ENCODE data around the gene MRPL33. TPM values are rescaled to one million over a fixed set of nuclear protein-coding genes. Genes with fewer than 3 reads are reported as not detected.

The MRPL33 gene
- total RNA-seq, 1 experiment from 2014 or later: 86.3 TPM

- H3K9me3 ChIP-seq (ENCODE audit: insufficient read depth, low read depth): no peaks in the 10 kb centered on the region
- H3K79me2 ChIP-seq (ENCODE audit: low read depth): no peaks in the 10 kb centered on the region; the same call in 1 of the 2 replicates
- H3K27ac ChIP-seq: peak overlapping the region; percentile 89
- no peaks in the 10 kb centered on the region; the same call in 1 of the 2 replicates for H3K36me3 ChIP-seq (ENCODE audit: low read depth)
- no peaks in the 10 kb centered on the region for H3K27me3 ChIP-seq (ENCODE audit: insufficient read depth, low read depth)
- CTCF ChIA-PET: no interaction called here
- peak overlapping the region; percentile 75 for H2AFZ ChIP-seq
- H3F3A ChIP-seq (ENCODE audit: insufficient read depth, low read depth): peaks cover 56% of the 10 kb centered on the region
- POLR2A ChIA-PET (ENCODE audit: unreplicated experiment): interaction anchor here (0.6 kb wide), 1 partner anchor 13 kb away, joined by 3 read pairs; no protein-coding TSS in a partner anchor
- peaks cover 65% of the 10 kb centered on the region for H3K4me1 ChIP-seq (replicated peaks; ENCODE audit: insufficient read depth)
- BruUV-seq (replicated peaks): no TSS peak
- no peaks in the 10 kb centered on the region for H3K9me2 ChIP-seq (ENCODE audit: insufficient read depth)
- H3K4me3 ChIP-seq: peak overlapping the region; percentile 39
- intact Hi-C loops (cut with micrococcal nuclease; ENCODE audit: unreplicated experiment): loop anchor here (1.0 kb wide), 5 partner anchors 34 to 627 kb away; partner anchors contain the start of genes BABAM2, FOSL2 and RBKS
- peak; percentile 93 to 97 for DNase-seq
- TF ChIP-seq CTCF (conservative IDR thresholded peaks at IDR 0.05): no peak
- TF ChIP-seq EZH2 (IDR thresholded peaks at IDR 0.05; ENCODE audit: low read depth): no peak
- H3K4me2 ChIP-seq: peak overlapping the region; percentile 76
- H4K20me1 ChIP-seq (ENCODE audit: insufficient read depth): no peaks in the 10 kb centered on the region
Measured at GRCh38 chr2:27765621-27766286, 5.8 kb upstream of the MRPL33 start.

- Histone ChIP-seq H3K4me1 (replicated peaks; ENCODE audit: insufficient read depth) (peaks cover 64% of the 10 kb centered on the region), H3K27me3 (ENCODE audit: insufficient read depth, low read depth) (no peaks in the 10 kb centered on the region)
- TSS peak; percentile 73 for BruUV-seq (replicated peaks)
Measured at GRCh38 chr2:27766287-27766661, 5.2 kb upstream of the MRPL33 start.

GRCh38 chr2:27771202-27771547 lies 344 bp upstream of the MRPL33 start:
- H3K9me3 ChIP-seq (ENCODE audit: insufficient read depth, low read depth): no peaks in the 10 kb centered on the region
- ChIA-PET CTCF (no interaction called here), POLR2A (ENCODE audit: unreplicated experiment) (interaction anchor here (0.5 to 0.6 kb wide), 2 partner anchors 206 to 1100 kb away, joined by 5 to 10 read pairs; no protein-coding TSS in a partner anchor)
- H3K79me2 ChIP-seq (ENCODE audit: low read depth): peaks cover 46% of the 10 kb centered on the region
- H3K4me3 ChIP-seq: peak overlapping the region; percentile 93
- no peaks in the 10 kb centered on the region for H3K9me2 ChIP-seq (ENCODE audit: insufficient read depth)
- DNase-seq: no peak
- BruUV-seq (replicated peaks): TSS peak; percentile 100
- intact Hi-C loops (cut with micrococcal nuclease; ENCODE audit: unreplicated experiment): no loop called here
- peaks cover 28% of the 10 kb centered on the region for H3K36me3 ChIP-seq (ENCODE audit: low read depth)
- H3K4me2 ChIP-seq: peak overlapping the region; percentile 99
- TF ChIP-seq CTCF (conservative IDR thresholded peaks at IDR 0.05) (no peak), EZH2 (IDR thresholded peaks at IDR 0.05; ENCODE audit: low read depth) (no peak)
- H3K27ac ChIP-seq: peak overlapping the region; percentile 80
- peak overlapping the region; percentile 83 for H2AFZ ChIP-seq
- H3K27me3 ChIP-seq (ENCODE audit: insufficient read depth, low read depth): no peaks in the 10 kb centered on the region
- H3K4me1 ChIP-seq (replicated peaks; ENCODE audit: insufficient read depth): peaks cover 42% of the 10 kb centered on the region
- peaks cover 8% of the 10 kb centered on the region; the same call in 1 of the 2 replicates for H4K20me1 ChIP-seq (ENCODE audit: insufficient read depth)
- H3F3A ChIP-seq (ENCODE audit: insufficient read depth, low read depth): peaks cover 43% of the 10 kb centered on the region

More at GRCh38 chr2:27766287-27766661, 5.2 kb upstream of the MRPL33 start:
- no peak for DNase-seq
- H3K27ac ChIP-seq: peak overlapping the region; percentile 89
- peak overlapping the region; percentile 39; the same call in 1 of the 2 replicates for H3K4me3 ChIP-seq
- no peaks in the 10 kb centered on the region for H4K20me1 ChIP-seq (ENCODE audit: insufficient read depth)
- H3K79me2 ChIP-seq (ENCODE audit: low read depth): no peaks in the 10 kb centered on the region; the same call in 1 of the 2 replicates
- TF ChIP-seq CTCF (conservative IDR thresholded peaks at IDR 0.05): no peak
- TF ChIP-seq EZH2 (IDR thresholded peaks at IDR 0.05; ENCODE audit: low read depth): no peak
- H3F3A ChIP-seq (ENCODE audit: insufficient read depth, low read depth): peaks cover 56% of the 10 kb centered on the region
- no peaks in the 10 kb centered on the region for H3K9me2 ChIP-seq (ENCODE audit: insufficient read depth)
- no peaks in the 10 kb centered on the region for H3K9me3 ChIP-seq (ENCODE audit: insufficient read depth, low read depth)
- no peaks in the 10 kb centered on the region; the same call in 1 of the 2 replicates for H3K36me3 ChIP-seq (ENCODE audit: low read depth)
- ChIA-PET POLR2A (ENCODE audit: unreplicated experiment) (interaction anchor here (0.6 kb wide), 2 partner anchors 60 to 442 kb away, joined by 3 to 5 read pairs; no protein-coding TSS in a partner anchor), CTCF (no interaction called here)
- H3K4me2 ChIP-seq: peak overlapping the region; percentile 76
- peak overlapping the region; percentile 62; the same call in 1 of the 2 replicates for H2AFZ ChIP-seq
- intact Hi-C loops (cut with micrococcal nuclease; ENCODE audit: unreplicated experiment): loop anchor here (1.0 kb wide), 5 partner anchors 33 to 626 kb away; partner anchors contain the start of genes BABAM2, FOSL2 and RBKS
